HEK293 (cell line): Measurements from ENCODE around the gene C4BPB.

ENCODE experiments used
- CTCF ChIA-PET: fragments of 350-600 bp; formaldehyde crosslinking; extraction: SDS; loops from one replicate; lab custom pipeline; 2021; ENCODE audit warnings: antibody characterized with exemption; lab: Yijun Ruan, JAX
- POLR2A ChIA-PET: fragments of 300-600 bp; formaldehyde crosslinking; extraction: SDS; loops from one replicate; lab custom pipeline; 2020; ENCODE audit warnings: antibody characterized with exemption, inconsistent platforms; lab: Yijun Ruan, JAX
- H3K27ac ChIP-seq: fragments of 200-500 bp; sonication (Bioruptor generic); 2 replicates; pipeline ENCODE4 v1.5.1; 2014; ENCODE audit warnings: low read depth, low read length, control low read depth, inconsistent platforms; ENCODE audit errors: extremely low read depth
- H3K36me3 ChIP-seq, 2 experiments: fragments of 200-500 bp in 1 of 2; sonication (Bioruptor generic) in 1 of 2; 1 replicate in 1 of 2; 2 replicates in 1 of 2; pipeline ENCODE4 v1.5.1; 2014 to 2017; ENCODE audit warnings: inconsistent platforms in 2 of 2, low read length in 2 of 2; ENCODE audit not compliant: control insufficient read depth in 2 of 2, insufficient read depth in 1 of 2
- H3K4me1 ChIP-seq: fragments of 200-500 bp; sonication (Bioruptor generic); 2 replicates; pipeline ENCODE4 v1.5.1; 2014; ENCODE audit warnings: mild to moderate bottlenecking, low read length, inconsistent platforms; ENCODE audit not compliant: control insufficient read depth, insufficient read depth
- H3K4me3 ChIP-seq: 2 replicates; pipeline ENCODE4 v1.5.1; 2011; ENCODE audit warnings: low read depth, mild to moderate bottlenecking, control low read depth, low read length, moderate library complexity
- H3K9me3 ChIP-seq: fragments of 200-500 bp; sonication (Bioruptor generic); 2 replicates; pipeline ENCODE4 v1.5.1; 2014; ENCODE audit warnings: low read depth, low read length, inconsistent platforms; ENCODE audit not compliant: control insufficient read depth, insufficient read depth
- GLI2 ChIP-seq: fragments of 450-650 bp; formaldehyde crosslinking; IDR thresholded peaks from 2 replicates; pipeline ENCODE4; 2017; ENCODE audit warnings: missing biosample characterization, missing genetic modification characterization, low read depth, borderline replicate concordance
- GLI4 ChIP-seq: fragments of 450-650 bp; formaldehyde crosslinking; IDR thresholded peaks from 2 replicates; pipeline ENCODE4 v1.5.1; 2016; ENCODE audit warnings: missing biosample characterization, missing genetic modification characterization
- MEIS1 ChIP-seq: sonication (generic); formaldehyde crosslinking; IDR thresholded peaks from 2 replicates; pipeline ENCODE4 v1.8.1; 2022; ENCODE audit warnings: missing genetic modification reagents, mild to moderate bottlenecking, borderline replicate concordance
- OSR2 ChIP-seq: fragments of 450-650 bp; formaldehyde crosslinking; IDR thresholded peaks from 2 replicates; pipeline ENCODE4 v1.5.1; 2016; ENCODE audit warnings: missing biosample characterization, missing genetic modification characterization
- RBAK ChIP-seq: fragments of 450-650 bp; formaldehyde crosslinking; IDR thresholded peaks from 2 replicates; pipeline ENCODE4 v1.5.1; 2016; ENCODE audit warnings: missing biosample characterization, missing genetic modification characterization
- REPIN1 ChIP-seq: fragments of 450-650 bp; formaldehyde crosslinking; IDR thresholded peaks from 2 replicates; pipeline ENCODE4 v1.5.1; 2017; ENCODE audit warnings: missing biosample characterization, missing genetic modification characterization, low read depth
- SP3 ChIP-seq: fragments of 450-650 bp; formaldehyde crosslinking; IDR thresholded peaks from 2 replicates; pipeline ENCODE4 v1.5.1; 2016; ENCODE audit warnings: missing biosample characterization, missing genetic modification characterization
- WT1 ChIP-seq: fragments of 450-650 bp; formaldehyde crosslinking; IDR thresholded peaks from 2 replicates; pipeline ENCODE4 v1.5.1; 2016; ENCODE audit warnings: missing biosample characterization, missing genetic modification characterization
- ZBTB8A ChIP-seq: fragments of 450-650 bp; formaldehyde crosslinking; IDR thresholded peaks from 2 replicates; pipeline ENCODE4 v1.5.1; 2016; ENCODE audit warnings: missing biosample characterization, missing genetic modification characterization
- ZFP37 ChIP-seq: fragments of 450-650 bp; formaldehyde crosslinking; IDR thresholded peaks from 2 replicates; pipeline ENCODE4 v1.5.1; 2016; ENCODE audit warnings: missing biosample characterization, missing genetic modification characterization
- ZIC2 ChIP-seq: fragments of 450-650 bp; formaldehyde crosslinking; IDR thresholded peaks from 2 replicates; pipeline ENCODE4 v1.5.1; 2016; ENCODE audit warnings: missing biosample characterization, missing genetic modification characterization
- ZNF121 ChIP-seq: fragments of 450-650 bp; formaldehyde crosslinking; IDR thresholded peaks from 2 replicates; pipeline ENCODE4 v1.5.1; 2016; ENCODE audit warnings: missing biosample characterization, missing genetic modification characterization
- ZNF2 ChIP-seq: fragments of 450-650 bp; formaldehyde crosslinking; IDR thresholded peaks from 2 replicates; pipeline ENCODE4 v1.5.1; 2016; ENCODE audit warnings: missing biosample characterization, missing genetic modification characterization
- ZNF37A ChIP-seq: fragments of 450-650 bp; IDR thresholded peaks from 2 replicates; pipeline ENCODE4 v1.5.1; 2018; ENCODE audit warnings: missing biosample characterization, missing genetic modification characterization
- ZNF561 ChIP-seq: fragments of 450-650 bp; IDR thresholded peaks from 2 replicates; pipeline ENCODE4 v1.5.1; 2018; ENCODE audit warnings: missing biosample characterization, missing genetic modification characterization, borderline replicate concordance
- ZNF600 ChIP-seq: fragments of 450-650 bp; formaldehyde crosslinking; IDR thresholded peaks from 2 replicates; pipeline ENCODE4 v1.5.1; 2016; ENCODE audit warnings: missing biosample characterization, missing genetic modification characterization
- ZNF768 ChIP-seq: fragments of 450-650 bp; formaldehyde crosslinking; IDR thresholded peaks from 2 replicates; pipeline ENCODE4 v1.5.1; 2018; ENCODE audit warnings: missing biosample characterization, mild to moderate bottlenecking, missing genetic modification characterization
- ZSCAN30 ChIP-seq: fragments of 450-650 bp; IDR thresholded peaks from 2 replicates; pipeline ENCODE4 v1.5.1; 2018; ENCODE audit warnings: missing biosample characterization, mild to moderate bottlenecking, missing genetic modification characterization, moderate library complexity
- TF ChIP-seq, protein P1 (sequence below): sonication (generic); formaldehyde crosslinking; IDR thresholded peaks from 2 replicates; pipeline ENCODE4 v1.8.1; 2022; ENCODE audit warnings: mild to moderate bottlenecking, moderate library complexity, missing genetic modification reagents
- TF ChIP-seq, protein P2 (sequence below): fragments of 450-650 bp; formaldehyde crosslinking; IDR thresholded peaks from 2 replicates; pipeline ENCODE4 v1.5.1; 2017; ENCODE audit warnings: missing biosample characterization, missing genetic modification characterization
- TF ChIP-seq, protein P3 (sequence below): fragments of 450-650 bp; formaldehyde crosslinking; IDR thresholded peaks from 2 replicates; pipeline ENCODE4 v1.5.1; 2016; ENCODE audit warnings: missing biosample characterization, missing genetic modification characterization
- TF ChIP-seq, protein P4 (sequence below): fragments of 450-650 bp; formaldehyde crosslinking; IDR thresholded peaks from 2 replicates; pipeline ENCODE4 v1.5.1; 2017; ENCODE audit warnings: missing biosample characterization, mild to moderate bottlenecking, missing genetic modification characterization, moderate library complexity
- TF ChIP-seq, protein P5 (sequence below): fragments of 450-650 bp; formaldehyde crosslinking; IDR thresholded peaks from 2 replicates; pipeline ENCODE4 v1.5.1; 2016; ENCODE audit warnings: missing biosample characterization, missing genetic modification characterization
- TF ChIP-seq, protein P6 (sequence below): fragments of 450-650 bp; formaldehyde crosslinking; IDR thresholded peaks from 2 replicates; pipeline ENCODE4 v1.5.1; 2016; ENCODE audit warnings: missing biosample characterization, missing genetic modification characterization

The C4BPB gene

DNA sequence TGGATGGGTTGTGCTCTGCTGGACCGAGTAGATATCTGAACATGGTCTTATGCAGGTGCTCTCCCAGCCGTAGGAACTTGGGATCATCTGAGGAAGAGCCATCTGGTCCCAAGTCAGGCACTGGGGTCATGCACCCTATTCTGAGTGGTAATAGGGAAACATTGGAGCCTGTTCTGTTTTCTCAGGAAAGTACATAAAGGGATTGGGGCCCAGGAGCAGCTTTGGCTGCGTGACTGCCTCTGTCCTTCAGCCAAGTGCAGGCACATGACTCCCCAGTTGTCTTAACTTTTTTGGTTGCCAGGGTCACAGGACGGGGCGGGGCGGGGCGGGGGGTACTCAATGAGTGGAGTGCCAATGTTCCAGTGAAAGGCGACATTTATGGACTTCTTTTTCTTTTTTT lies 24.1 kb upstream of the C4BPB start:
- no peak for TF ChIP-seq ZIC2 (tag by site-specific recombination)
- TF ChIP-seq ZNF600 (tag by site-specific recombination): no peak
- no peak for TF ChIP-seq SP3 (tag by site-specific recombination)
- TF ChIP-seq, protein P1, sequence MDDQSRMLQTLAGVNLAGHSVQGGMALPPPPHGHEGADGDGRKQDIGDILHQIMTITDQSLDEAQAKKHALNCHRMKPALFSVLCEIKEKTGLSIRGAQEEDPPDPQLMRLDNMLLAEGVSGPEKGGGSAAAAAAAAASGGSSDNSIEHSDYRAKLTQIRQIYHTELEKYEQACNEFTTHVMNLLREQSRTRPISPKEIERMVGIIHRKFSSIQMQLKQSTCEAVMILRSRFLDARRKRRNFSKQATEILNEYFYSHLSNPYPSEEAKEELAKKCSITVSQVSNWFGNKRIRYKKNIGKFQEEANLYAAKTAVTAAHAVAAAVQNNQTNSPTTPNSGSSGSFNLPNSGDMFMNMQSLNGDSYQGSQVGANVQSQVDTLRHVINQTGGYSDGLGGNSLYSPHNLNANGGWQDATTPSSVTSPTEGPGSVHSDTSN (CRISPR knock-in tag): no peak
- no peak for TF ChIP-seq ZNF768 (tag by site-specific recombination)
- TF ChIP-seq, protein P2, sequence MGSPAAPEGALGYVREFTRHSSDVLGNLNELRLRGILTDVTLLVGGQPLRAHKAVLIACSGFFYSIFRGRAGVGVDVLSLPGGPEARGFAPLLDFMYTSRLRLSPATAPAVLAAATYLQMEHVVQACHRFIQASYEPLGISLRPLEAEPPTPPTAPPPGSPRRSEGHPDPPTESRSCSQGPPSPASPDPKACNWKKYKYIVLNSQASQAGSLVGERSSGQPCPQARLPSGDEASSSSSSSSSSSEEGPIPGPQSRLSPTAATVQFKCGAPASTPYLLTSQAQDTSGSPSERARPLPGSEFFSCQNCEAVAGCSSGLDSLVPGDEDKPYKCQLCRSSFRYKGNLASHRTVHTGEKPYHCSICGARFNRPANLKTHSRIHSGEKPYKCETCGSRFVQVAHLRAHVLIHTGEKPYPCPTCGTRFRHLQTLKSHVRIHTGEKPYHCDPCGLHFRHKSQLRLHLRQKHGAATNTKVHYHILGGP (tag by site-specific recombination): no peak
- no peak for TF ChIP-seq RBAK (tag by site-specific recombination)
- no peak for TF ChIP-seq GLI4 (tag by site-specific recombination)
- TF ChIP-seq, protein P3, sequence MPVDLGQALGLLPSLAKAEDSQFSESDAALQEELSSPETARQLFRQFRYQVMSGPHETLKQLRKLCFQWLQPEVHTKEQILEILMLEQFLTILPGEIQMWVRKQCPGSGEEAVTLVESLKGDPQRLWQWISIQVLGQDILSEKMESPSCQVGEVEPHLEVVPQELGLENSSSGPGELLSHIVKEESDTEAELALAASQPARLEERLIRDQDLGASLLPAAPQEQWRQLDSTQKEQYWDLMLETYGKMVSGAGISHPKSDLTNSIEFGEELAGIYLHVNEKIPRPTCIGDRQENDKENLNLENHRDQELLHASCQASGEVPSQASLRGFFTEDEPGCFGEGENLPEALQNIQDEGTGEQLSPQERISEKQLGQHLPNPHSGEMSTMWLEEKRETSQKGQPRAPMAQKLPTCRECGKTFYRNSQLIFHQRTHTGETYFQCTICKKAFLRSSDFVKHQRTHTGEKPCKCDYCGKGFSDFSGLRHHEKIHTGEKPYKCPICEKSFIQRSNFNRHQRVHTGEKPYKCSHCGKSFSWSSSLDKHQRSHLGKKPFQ (tag by site-specific recombination): no peak
- no peak for TF ChIP-seq ZNF561
- TF ChIP-seq, protein P4, sequence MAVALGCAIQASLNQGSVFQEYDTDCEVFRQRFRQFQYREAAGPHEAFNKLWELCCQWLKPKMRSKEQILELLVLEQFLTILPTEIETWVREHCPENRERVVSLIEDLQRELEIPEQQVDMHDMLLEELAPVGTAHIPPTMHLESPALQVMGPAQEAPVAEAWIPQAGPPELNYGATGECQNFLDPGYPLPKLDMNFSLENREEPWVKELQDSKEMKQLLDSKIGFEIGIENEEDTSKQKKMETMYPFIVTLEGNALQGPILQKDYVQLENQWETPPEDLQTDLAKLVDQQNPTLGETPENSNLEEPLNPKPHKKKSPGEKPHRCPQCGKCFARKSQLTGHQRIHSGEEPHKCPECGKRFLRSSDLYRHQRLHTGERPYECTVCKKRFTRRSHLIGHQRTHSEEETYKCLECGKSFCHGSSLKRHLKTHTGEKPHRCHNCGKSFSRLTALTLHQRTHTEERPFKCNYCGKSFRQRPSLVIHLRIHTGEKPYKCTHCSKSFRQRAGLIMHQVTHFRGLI: no peak
- TF ChIP-seq, all 188 proteins: peak for 0
- ChIA-PET POLR2A (no interaction called here), CTCF (interaction anchor here (0.7 kb wide), 1 partner anchor 341 kb away, joined by 5 read pairs; no protein-coding TSS in a partner anchor)
- peaks cover 0 to 59% of the 10 kb centered on the region in 2 experiments; a peak in 1 of 3 replicates for H3K36me3 ChIP-seq
- no peak overlapping the region for H3K4me3 ChIP-seq
- no peaks in the 10 kb centered on the region for H3K9me3 ChIP-seq
- no peaks in the 10 kb centered on the region for H3K4me1 ChIP-seq
- H3K27ac ChIP-seq: no peak overlapping the region

DNA sequence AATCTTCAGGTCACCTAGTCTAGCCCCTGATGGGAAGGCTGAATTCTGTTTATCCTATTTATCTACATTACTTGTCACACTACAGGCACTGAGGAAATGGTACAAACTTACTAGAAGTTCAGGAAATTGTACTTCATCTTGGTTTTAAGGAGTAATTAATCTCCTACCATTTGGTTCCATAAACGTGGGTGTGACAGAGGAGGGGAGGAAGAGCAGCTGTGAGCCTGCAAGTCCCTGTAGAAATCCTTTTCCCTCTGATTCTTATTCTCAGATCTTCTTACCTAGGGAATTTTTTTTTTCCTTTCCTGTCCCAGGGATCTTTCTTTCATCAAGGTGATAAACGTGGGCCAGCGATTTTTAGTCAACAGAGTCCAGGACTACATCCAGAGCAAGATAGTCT lies 21.5 kb upstream of the C4BPB start:
- Histone ChIP-seq H3K36me3 (peaks cover 0 to 75% of the 10 kb centered on the region in 2 experiments; a peak in 1 of 3 replicates), H3K4me1 (no peaks in the 10 kb centered on the region), H3K4me3 (no peak overlapping the region), H3K27ac (no peak overlapping the region), H3K9me3 (no peaks in the 10 kb centered on the region)
- POLR2A ChIA-PET: no interaction called here
- TF ChIP-seq ZNF2 (tag by site-specific recombination) (no peak), ZBTB8A (no peak), REPIN1 (no peak), WT1 (tag by site-specific recombination) (no peak), ZFP37 (tag by site-specific recombination) (no peak)
- CTCF ChIA-PET: no interaction called here

DNA sequence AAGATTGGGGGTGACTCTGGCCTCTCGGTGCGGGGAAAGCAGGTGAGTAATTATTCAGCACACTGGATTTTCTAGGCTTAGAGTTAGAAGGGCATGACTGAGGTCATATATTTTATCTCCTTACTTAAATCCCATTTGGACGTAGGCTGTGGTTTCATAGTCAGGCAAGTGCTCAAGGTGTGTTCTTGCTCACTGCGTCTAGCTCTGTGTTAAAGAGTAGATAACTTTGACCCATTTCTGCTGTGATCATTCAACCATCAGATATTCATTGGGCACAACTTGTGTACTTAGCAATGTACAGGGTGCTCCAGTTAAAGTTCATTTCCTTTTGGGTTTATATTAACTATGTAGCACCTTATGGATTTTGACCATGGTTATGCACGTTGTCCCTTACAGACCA lies 21.0 kb upstream of the C4BPB start:
- Histone ChIP-seq H3K9me3 (no peaks in the 10 kb centered on the region), H3K4me3 (no peak overlapping the region), H3K27ac (no peak overlapping the region), H3K36me3 (peaks cover 0 to 73% of the 10 kb centered on the region in 2 experiments; a peak in 1 of 3 replicates), H3K4me1 (no peaks in the 10 kb centered on the region)
- CTCF ChIA-PET: interaction anchor here (0.6 to 1.0 kb wide), 2 partner anchors 19 to 202 kb away, joined by 3 read pairs; partner anchors contain the start of gene IL20
- POLR2A ChIA-PET: no interaction called here
- TF ChIP-seq ZSCAN30 (tag by site-specific recombination): no peak
- no peak for TF ChIP-seq ZNF37A
- TF ChIP-seq, protein P5, sequence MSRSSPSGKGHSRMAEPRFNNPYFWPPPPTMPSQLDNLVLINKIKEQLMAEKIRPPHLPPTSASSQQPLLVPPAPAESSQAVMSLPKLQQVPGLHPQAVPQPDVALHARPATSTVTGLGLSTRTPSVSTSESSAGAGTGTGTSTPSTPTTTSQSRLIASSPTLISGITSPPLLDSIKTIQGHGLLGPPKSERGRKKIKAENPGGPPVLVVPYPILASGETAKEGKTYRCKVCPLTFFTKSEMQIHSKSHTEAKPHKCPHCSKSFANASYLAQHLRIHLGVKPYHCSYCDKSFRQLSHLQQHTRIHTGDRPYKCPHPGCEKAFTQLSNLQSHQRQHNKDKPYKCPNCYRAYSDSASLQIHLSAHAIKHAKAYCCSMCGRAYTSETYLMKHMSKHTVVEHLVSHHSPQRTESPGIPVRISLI (tag by site-specific recombination): no peak
- no peak for TF ChIP-seq GLI2 (tag by site-specific recombination)
- no peak for TF ChIP-seq SP3 (tag by site-specific recombination)
- TF ChIP-seq ZNF121: no peak
- TF ChIP-seq MEIS1 (CRISPR knock-in tag): no peak
- TF ChIP-seq, protein P6, sequence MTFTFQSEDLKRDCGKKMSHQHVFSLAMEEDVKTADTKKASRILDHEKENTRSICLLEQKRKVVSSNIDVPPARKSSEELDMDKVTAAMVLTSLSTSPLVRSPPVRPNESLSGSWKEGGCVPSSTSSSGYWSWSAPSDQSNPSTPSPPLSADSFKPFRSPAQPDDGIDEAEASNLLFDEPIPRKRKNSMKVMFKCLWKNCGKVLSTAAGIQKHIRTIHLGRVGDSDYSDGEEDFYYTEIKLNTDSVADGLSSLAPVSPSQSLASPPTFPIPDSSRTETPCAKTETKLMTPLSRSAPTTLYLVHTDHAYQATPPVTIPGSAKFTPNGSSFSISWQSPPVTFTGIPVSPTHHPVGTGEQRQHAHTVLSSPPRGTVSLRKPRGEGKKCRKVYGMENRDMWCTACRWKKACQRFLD: no peak
- no peak for TF ChIP-seq OSR2 (tag by site-specific recombination)
